HepG2 (cell line): ENCODE measurements around the gene NEURL2. TPM values are rescaled to one million over a fixed set of nuclear protein-coding genes. Genes with fewer than 3 reads are reported as not detected.
A peak's percentile ranks its signal among the peaks of the same experiment; 100 is the strongest.

Experiments used
- BCL6 ChIP-seq: IDR thresholded peaks from 2 replicates; pipeline ENCODE4 v1.6.1; 2016; ENCODE audit warnings: missing genetic modification reagents, missing compliant biosample characterization
- CREB1 ChIP-seq, 2 experiments: fragments of 450-650 bp in 1 of 2; IDR thresholded peaks; 2 replicates each; pipeline ENCODE4 v1.6.1; 2016 to 2017; ENCODE audit warnings: control low read depth in 1 of 2, mild to moderate bottlenecking in 1 of 2, missing compliant biosample characterization in 1 of 2, missing genetic modification characterization in 1 of 2
- DR1 ChIP-seq: sonication (generic); formaldehyde crosslinking; IDR thresholded peaks from 2 replicates; pipeline ENCODE4 v1.8.0; 2021; ENCODE audit warnings: mild to moderate bottlenecking, missing genetic modification reagents, inconsistent platforms
- ELF3 ChIP-seq: IDR thresholded peaks from 2 replicates; pipeline ENCODE4 v1.6.1; 2016; ENCODE audit warnings: missing genetic modification reagents, missing compliant biosample characterization
- FOXA3 ChIP-seq: IDR thresholded peaks from 2 replicates; pipeline ENCODE4 v1.6.1; 2016; ENCODE audit warnings: missing genetic modification reagents, missing compliant biosample characterization
- FOXO4 ChIP-seq: sonication (generic); formaldehyde crosslinking; conservative IDR thresholded peaks from 2 replicates; pipeline ENCODE4 v1.8.1; 2023; ENCODE audit warnings: missing genetic modification reagents
- HDAC1 ChIP-seq: sonication (generic); formaldehyde crosslinking; IDR thresholded peaks from 2 replicates; pipeline ENCODE4 v1.5.1; 2020; ENCODE audit warnings: mild to moderate bottlenecking, missing genetic modification reagents
- HNRNPUL1 ChIP-seq: fragments of 200-400 bp; formaldehyde crosslinking; IDR thresholded peaks from 2 replicates; pipeline ENCODE4 v1.6.1; 2017; ENCODE audit warnings: low read depth, mild to moderate bottlenecking, low read length, moderate library complexity
- HOXA5 ChIP-seq: sonication (generic); formaldehyde crosslinking; IDR thresholded peaks from 2 replicates; pipeline ENCODE4 v1.4.0; 2020; ENCODE audit warnings: missing genetic modification reagents
- KDM6A ChIP-seq: IDR thresholded peaks from 2 replicates; pipeline ENCODE4 v1.6.1; 2016; ENCODE audit warnings: low read depth
- MAF1 ChIP-seq: sonication (generic); formaldehyde crosslinking; IDR thresholded peaks from 2 replicates; pipeline ENCODE4 v1.5.0; 2020; ENCODE audit warnings: missing genetic modification reagents, borderline replicate concordance
- NFRKB ChIP-seq: fragments of 450-650 bp; IDR thresholded peaks from 2 replicates; pipeline ENCODE4 v1.6.1; 2017
- NR2F2 ChIP-seq: IDR thresholded peaks from 2 replicates; pipeline ENCODE4 v1.6.1; 2012; ENCODE audit warnings: low read depth, inconsistent platforms, borderline replicate concordance
- NR2F6 ChIP-seq, 2 experiments: IDR thresholded peaks; 2 replicates each; pipeline ENCODE4 v1.6.1; 2016; ENCODE audit warnings: antibody characterized with exemption in 1 of 2, mild to moderate bottlenecking in 1 of 2
- POLR2AphosphoS5 ChIP-seq: IDR thresholded peaks from 2 replicates; pipeline ENCODE4 v1.6.1; 2012; ENCODE audit warnings: low read depth, low read length
- RELA ChIP-seq: sonication (generic); formaldehyde crosslinking; IDR thresholded peaks from 2 replicates; pipeline ENCODE4 v1.4.0; 2020; ENCODE audit warnings: missing genetic modification reagents
- SALL1 ChIP-seq: sonication (generic); formaldehyde crosslinking; IDR thresholded peaks from 2 replicates; pipeline ENCODE4 v1.8.0; 2022; ENCODE audit warnings: mild to moderate bottlenecking, missing genetic modification reagents
- SETDB1 ChIP-seq: sonication (generic); formaldehyde crosslinking; IDR thresholded peaks from 2 replicates; pipeline ENCODE4 v1.5.1; 2020; ENCODE audit warnings: missing genetic modification reagents, mild to moderate bottlenecking, borderline replicate concordance
- SRSF9 ChIP-seq: fragments of 200-400 bp; formaldehyde crosslinking; IDR thresholded peaks from 2 replicates; pipeline ENCODE4 v1.6.1; 2018; ENCODE audit warnings: borderline replicate concordance, mild to moderate bottlenecking, low read depth, low read length; ENCODE audit not compliant: insufficient read depth, poor library complexity, severe bottlenecking
- SYNCRIP ChIP-seq: fragments of 200-400 bp; formaldehyde crosslinking; IDR thresholded peaks from 2 replicates; pipeline ENCODE4 v1.6.1; 2018; ENCODE audit warnings: mild to moderate bottlenecking, low read depth, low read length; ENCODE audit not compliant: insufficient read depth
- YY1 ChIP-seq: IDR thresholded peaks from 2 replicates; pipeline ENCODE4 v1.6.1; 2011; ENCODE audit warnings: low read length, low read depth, moderate library complexity, mild to moderate bottlenecking; ENCODE audit not compliant: insufficient read depth, insufficient replicate concordance
- ZBTB26 ChIP-seq: IDR thresholded peaks from 2 replicates; pipeline ENCODE4 v1.6.1; 2016; ENCODE audit warnings: missing compliant biosample characterization, missing genetic modification reagents, borderline replicate concordance
- polyA plus RNA-seq, 8 experiments: library from polyadenylated mRNA; depleted of rRNA in 3 of 8; stranded (reverse) in 7 of 8; unstranded in 1 of 8; fragments of >200 nt; fragmentation: Illumina TruSeq in 4 of 8; extraction: Trizol in 4 of 8; gene quantifications; 2 replicates each; pipeline versions ENCODE4 v1.2.1 to v1.2.3, GENCODE V29; 2011 to 2016; ENCODE audit warnings: low read depth in 4 of 8, missing spikeins in 1 of 8, mixed read lengths in 1 of 8; ENCODE audit not compliant: insufficient read depth in 1 of 8
- total RNA-seq, 5 experiments: library from RNA; depleted of rRNA; stranded (reverse); fragments of >200 nt; fragmentation: Illumina TruSeq; extraction: Trizol; gene quantifications; 2 replicates each; pipeline ENCODE4 v1.2.3, GENCODE V29; 2016; ENCODE audit warnings: low read depth in 1 of 5
- TF ChIP-seq, protein P1 (sequence below): sonication (generic); formaldehyde crosslinking; IDR thresholded peaks from 2 replicates; pipeline ENCODE4 v1.8.1; 2023; ENCODE audit warnings: mild to moderate bottlenecking, missing genetic modification reagents
- TF ChIP-seq, protein P2 (sequence below): sonication (generic); formaldehyde crosslinking; IDR thresholded peaks from 2 replicates; pipeline ENCODE4 v1.4.0; 2020; ENCODE audit warnings: missing genetic modification reagents

NEURL2 gene
- total and polyA plus RNA-seq, 2 of the 13 experiments (the other 11 are each of a cell fraction or from before 2014, with no cell fraction given): 7.2 to 9.7 TPM

GRCh38 chr20:45919542-45920399, 28.8 kb upstream of the NEURL2 start (continued):
- TF ChIP-seq ZBTB26 (CRISPR knock-in tag) (peak; percentile 62; the same call in 1 of the 2 replicates), CREB1 (IDR thresholded peaks at IDR 0.05) (no peak), CREB1 (CRISPR knock-in tag; IDR thresholded peaks at IDR 0.05) (no peak), KDM6A (no peak), NFRKB (no peak), HDAC1 (peak; percentile 77), NR2F6 (IDR thresholded peaks at IDR 0.05) (no peak), NR2F6 (CRISPR knock-in tag; IDR thresholded peaks at IDR 0.05) (0 out of 2 replicates have a peak, but pooled peaks have one; percentile 48), YY1 (peak; percentile 17), SRSF9 (no peak), FOXO4 (0 out of 2 replicates have a peak, but pooled peaks have one; percentile 90), SALL1 (peak; percentile 78), BCL6 (CRISPR knock-in tag) (peak; percentile 24; the same call in 1 of the 2 replicates), FOXA3 (CRISPR knock-in tag) (peak; percentile 97), POLR2AphosphoS5 (no peak), SETDB1 (CRISPR knock-in tag) (no peak), HOXA5 (CRISPR knock-in tag) (0 out of 2 replicates have a peak, but pooled peaks have one; percentile 52), HNRNPUL1 (no peak), ELF3 (CRISPR knock-in tag) (peak; percentile 97), RELA (CRISPR knock-in tag) (no peak), NR2F2 (no peak), DR1 (CRISPR knock-in tag) (no peak), SYNCRIP (no peak), MAF1 (CRISPR knock-in tag) (no peak)
- TF ChIP-seq, protein P1, sequence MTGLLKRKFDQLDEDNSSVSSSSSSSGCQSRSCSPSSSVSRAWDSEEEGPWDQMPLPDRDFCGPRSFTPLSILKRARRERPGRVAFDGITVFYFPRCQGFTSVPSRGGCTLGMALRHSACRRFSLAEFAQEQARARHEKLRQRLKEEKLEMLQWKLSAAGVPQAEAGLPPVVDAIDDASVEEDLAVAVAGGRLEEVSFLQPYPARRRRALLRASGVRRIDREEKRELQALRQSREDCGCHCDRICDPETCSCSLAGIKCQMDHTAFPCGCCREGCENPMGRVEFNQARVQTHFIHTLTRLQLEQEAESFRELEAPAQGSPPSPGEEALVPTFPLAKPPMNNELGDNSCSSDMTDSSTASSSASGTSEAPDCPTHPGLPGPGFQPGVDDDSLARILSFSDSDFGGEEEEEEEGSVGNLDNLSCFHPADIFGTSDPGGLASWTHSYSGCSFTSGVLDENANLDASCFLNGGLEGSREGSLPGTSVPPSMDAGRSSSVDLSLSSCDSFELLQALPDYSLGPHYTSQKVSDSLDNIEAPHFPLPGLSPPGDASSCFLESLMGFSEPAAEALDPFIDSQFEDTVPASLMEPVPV: no peak
- TF ChIP-seq, protein P2, sequence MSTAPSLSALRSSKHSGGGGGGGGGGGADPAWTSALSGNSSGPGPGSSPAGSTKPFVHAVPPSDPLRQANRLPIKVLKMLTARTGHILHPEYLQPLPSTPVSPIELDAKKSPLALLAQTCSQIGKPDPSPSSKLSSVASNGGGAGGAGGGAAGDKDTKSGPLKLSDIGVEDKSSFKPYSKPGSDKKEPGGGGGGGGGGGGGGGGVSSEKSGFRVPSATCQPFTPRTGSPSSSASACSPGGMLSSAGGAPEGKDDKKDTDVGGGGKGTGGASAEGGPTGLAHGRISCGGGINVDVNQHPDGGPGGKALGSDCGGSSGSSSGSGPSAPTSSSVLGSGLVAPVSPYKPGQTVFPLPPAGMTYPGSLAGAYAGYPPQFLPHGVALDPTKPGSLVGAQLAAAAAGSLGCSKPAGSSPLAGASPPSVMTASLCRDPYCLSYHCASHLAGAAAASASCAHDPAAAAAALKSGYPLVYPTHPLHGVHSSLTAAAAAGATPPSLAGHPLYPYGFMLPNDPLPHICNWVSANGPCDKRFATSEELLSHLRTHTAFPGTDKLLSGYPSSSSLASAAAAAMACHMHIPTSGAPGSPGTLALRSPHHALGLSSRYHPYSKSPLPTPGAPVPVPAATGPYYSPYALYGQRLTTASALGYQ (CRISPR knock-in tag): peak; percentile 71; the same call in 1 of the 2 replicates
